GM19438 (cell line): Measurements from ENCODE around the gene PRPF40B.
"Not testable (repeated sequence)": the region's sequence is repeated elsewhere in the genome, so short reads cannot be mapped to it uniquely, and the experiment has no call there.

Experiments
- ATAC-seq: cut with Tn5 transposase; IDR thresholded peaks from one replicate; pipeline ENCODE4 v1.9.1; 2021; ENCODE audit warnings: low read depth; ENCODE audit not compliant: unreplicated experiment

Gene PRPF40B

GRCh38 chr12:49623142-49623904 is at the start of gene PRPF40B:
PRPF40B (plus strand) TSS chr12:49623561; CDS start chr12:49623591, 30 bp downstream.
- ATAC-seq = peak; percentile 80

- ATAC-seq = no peak
These were observed 45.6 kb upstream of the PRPF40B start for GRCh38 chr12:49577589-49578315.

- no peak for ATAC-seq
These were observed 44.8 kb upstream of the PRPF40B start for GRCh38 chr12:49578471-49579112.

DNA sequence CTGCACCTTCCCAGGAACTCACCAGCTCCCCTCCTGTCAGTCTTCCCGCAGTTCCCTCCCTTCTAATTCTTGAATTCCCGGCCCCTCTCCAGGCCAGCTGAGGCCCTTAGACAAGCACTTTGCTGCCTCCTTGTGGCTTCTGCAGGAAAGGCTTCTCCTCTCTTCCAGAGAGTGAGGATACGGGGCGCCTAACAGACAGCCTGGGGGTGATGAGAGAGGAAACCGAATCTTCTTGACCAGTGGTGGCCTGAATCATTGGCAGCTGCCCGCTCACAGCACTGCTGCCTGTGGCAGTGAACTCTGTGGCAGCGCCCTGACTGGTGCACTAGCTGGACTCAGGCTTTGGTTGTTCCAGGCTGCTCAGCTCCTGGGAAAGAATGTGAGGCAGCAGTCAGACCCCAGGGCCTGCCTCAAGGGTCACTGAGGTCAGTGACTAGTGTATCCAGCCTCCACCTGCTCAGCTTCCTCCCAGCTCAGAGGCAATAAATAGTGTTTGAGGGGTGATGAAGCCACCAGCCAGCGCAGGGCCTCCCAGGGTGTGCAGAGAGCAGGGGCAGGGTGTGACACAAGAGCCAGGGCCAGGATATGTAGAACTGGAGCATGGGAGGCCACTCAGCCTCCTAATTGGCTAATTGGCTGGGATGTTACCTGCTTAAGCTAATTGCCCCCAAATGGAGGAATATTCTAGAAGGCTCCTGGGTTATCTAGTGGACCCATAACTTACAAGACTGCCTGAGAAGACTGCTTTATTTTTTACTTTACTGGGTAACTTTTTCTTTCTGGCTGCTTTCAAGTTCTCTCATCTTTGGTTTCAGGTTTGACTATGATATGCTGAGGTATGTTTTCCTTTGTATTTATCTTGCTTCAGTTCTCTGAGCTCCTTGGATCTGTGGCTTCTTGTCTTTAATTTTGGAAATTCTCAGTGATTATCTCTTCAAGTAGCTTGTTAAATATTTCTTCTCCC is 42.5 kb upstream of the PRPF40B start:
- no peak for ATAC-seq

- no peak for ATAC-seq
These were observed 41.2 kb upstream of the PRPF40B start for GRCh38 chr12:49582201-49582600.

DNA sequence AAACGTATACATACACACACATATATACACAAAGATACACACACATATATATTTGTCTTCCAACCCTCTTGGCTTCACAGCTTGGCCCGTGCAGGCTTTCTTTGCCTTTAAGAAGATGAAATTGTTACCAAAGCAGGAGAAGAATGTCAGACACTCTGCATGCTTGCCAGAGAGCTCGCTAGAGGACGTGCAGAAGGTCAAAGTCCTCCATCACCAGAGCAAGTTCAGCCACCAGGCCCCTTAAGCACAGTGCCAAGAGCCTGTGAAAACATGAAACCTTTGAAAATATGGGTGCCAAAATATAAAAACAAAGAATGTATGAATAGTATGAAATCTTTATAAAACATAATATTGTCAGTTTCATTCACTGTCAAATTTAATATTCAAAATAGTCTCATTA is 40.5 kb upstream of the PRPF40B start:
- no peak for ATAC-seq

GRCh38 chr12:49583366-49584094 is 39.8 kb upstream of the PRPF40B start:
- no peak for ATAC-seq

GRCh38 chr12:49584591-49584990 is 38.8 kb upstream of the PRPF40B start:
- ATAC-seq = no peak

DNA sequence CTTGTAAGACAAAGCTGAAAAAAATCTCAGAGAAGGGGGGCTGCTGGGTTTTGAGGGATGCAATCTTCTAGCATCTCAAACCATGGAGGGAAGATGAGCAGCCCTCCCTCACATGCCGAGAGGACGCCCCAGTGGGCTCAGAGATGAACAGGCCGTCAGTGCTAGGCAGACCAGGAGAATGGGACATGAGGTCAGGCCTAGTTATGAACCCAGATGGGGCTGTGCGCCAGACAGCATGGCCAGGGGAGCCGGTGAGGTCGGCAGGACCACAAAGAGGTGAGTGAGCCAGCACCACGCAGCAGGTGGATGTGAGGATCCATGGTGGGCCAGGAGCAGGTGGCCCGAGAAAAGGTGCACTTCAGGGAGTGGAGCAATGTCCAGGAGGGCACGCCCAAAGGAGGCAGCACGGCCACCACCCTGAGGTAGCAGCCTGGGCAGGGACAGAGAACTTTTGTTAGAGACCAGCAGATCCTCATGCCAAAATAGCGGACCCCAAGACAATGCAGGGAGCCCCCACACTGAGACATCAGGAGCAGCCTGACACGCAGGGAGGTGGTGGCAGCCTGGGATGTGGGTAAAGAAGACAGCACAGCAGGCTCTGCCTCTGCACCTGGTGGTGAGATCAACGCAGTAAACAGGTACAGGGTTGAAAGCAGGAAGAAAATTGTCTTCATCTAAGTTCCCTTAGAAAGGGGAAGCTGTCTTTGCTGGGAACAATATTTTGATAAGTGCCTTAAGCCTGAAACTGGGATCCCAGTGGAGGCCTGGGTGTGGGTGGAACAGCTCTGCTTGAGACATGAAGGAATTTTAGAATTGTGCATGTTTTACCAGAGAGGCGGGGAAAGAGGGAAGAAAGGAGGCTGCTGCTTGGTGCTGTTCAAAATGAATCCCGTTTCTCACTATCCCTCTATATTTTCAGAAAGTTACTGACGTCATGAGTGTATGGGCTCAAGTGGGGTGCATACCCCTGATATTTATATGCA is 37.6 kb upstream of the PRPF40B start:
- no peak for ATAC-seq

DNA sequence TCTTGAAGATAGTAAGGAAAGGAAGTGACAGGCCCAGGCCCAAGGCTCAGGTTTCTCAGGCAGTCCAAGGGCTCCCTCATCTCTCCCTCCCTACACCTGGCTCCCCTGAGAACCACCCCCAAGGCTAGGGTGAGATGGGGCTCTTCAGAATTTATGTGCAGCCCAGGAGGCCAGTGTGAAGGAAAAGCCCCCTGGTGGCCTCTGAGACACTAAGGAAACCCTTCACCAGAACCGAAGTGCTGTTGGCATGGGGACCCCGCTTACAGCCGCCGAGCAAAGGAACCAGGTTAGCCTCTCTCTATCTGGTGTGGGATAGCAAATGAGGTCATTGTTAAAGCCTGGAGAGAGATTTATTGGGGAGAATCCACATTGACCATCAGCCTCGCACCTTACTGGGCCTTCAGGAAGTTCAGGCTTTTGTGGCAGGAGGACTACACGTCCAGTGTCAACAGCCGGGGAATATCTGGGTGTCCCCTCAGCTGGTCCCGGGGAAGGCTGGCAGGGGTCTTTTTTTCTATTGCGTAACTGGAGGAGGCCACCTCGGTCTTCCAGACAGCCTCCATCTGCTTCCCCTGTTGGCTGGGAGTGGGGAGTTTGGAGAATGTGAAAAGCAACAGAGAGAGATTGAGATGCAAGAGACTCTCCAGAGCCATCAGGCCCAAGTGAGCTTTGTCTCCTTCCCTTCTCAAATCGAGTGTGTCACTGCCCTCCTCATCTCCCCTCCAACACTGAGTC is 36.0 kb upstream of the PRPF40B start:
- no peak for ATAC-seq

- ATAC-seq = no peak
These were observed 35.1 kb upstream of the PRPF40B start for GRCh38 chr12:49588281-49588680.

- no peak for ATAC-seq
These were observed 34.4 kb upstream of the PRPF40B start for GRCh38 chr12:49588721-49589516.

GRCh38 chr12:49598527-49598926 is 24.8 kb upstream of the PRPF40B start:
- ATAC-seq = no peak

DNA sequence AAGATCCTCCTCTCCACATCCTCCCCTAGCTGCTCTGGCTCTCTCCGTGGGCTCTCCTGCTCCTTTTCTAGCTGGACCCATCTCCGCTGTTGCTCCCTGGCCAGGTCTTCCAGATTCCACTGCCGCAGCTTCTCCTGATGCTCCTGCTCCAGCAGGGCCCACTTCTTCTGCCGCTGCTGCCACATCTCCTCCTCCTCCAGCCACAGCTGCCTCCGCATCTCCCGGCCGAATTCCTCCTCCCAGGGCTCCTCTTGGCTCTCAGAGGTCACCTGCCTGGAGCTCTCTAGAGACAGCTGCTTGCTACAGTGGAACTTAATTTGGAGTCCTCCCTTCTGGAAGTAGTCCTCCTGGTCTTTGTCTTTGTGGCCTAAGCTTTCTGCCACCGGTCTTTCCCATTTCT is 23.4 kb upstream of the PRPF40B start:
- no peak for ATAC-seq

DNA sequence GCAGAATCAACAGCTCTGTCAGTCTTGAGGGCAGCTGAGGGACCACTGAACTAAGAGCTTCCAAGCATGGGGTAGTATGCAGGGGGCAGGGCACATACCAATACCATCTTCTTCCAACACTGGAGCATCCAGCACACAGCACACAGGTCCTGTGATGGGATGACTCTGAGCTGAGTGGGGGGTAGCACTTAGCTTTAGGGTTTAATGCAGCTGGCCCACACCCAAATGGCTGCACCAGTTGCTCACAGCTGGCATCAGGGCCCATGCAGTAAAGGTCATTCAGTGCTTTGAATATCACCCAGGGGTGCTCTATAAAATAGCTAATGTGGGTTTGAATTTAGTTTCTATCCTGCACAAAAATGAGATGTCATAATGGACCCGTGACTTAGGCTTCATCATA is 19.6 kb upstream of the PRPF40B start:
- ATAC-seq = no peak

GRCh38 chr12:49604856-49605255 is 18.5 kb upstream of the PRPF40B start:
- ATAC-seq = no peak

- ATAC-seq = not testable (repeated sequence)
These were observed 17.8 kb upstream of the PRPF40B start, which contains the start of gene FAM186B for GRCh38 chr12:49605539-49605938. FAM186B (minus strand) TSS chr12:49605639; CDS start chr12:49605477, 162 bp downstream.
